ENCODE data around the gene ABCA7. TPM values are rescaled to one million over a fixed set of nuclear protein-coding genes. Genes with fewer than 3 reads are reported as not detected.

ABCA7 gene
- total and polyA plus RNA-seq, 2 of the 13 experiments (the other 11 are each of a cell fraction or from before 2014, with no cell fraction given), result 4.4 to 32.4 TPM

GRCh38 chr19:1050989-1051788 lies 11.3 kb downstream of the ABCA7 start (continued):
- TF ChIP-seq, protein P1, sequence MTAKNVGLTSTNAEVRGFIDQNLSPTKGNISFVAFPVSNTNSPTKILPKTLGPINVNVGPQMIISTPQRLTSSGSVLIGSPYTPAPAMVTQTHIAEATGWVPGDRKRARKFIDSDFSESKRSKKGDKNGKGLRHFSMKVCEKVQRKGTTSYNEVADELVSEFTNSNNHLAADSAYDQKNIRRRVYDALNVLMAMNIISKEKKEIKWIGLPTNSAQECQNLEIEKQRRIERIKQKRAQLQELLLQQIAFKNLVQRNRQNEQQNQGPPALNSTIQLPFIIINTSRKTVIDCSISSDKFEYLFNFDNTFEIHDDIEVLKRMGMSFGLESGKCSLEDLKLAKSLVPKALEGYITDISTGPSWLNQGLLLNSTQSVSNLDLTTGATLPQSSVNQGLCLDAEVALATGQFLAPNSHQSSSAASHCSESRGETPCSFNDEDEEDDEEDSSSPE (CRISPR knock-in tag; IDR thresholded peaks at IDR 0.05), result peak; percentile 70
- no peak for TF ChIP-seq KAT8 (CRISPR knock-in tag; IDR thresholded peaks at IDR 0.05)
- peak; percentile 90; the same call in 1 of the 2 replicates for TF ChIP-seq THAP7 (CRISPR knock-in tag; IDR thresholded peaks at IDR 0.05)
- no peak for TF ChIP-seq CHD2 (IDR thresholded peaks at IDR 0.05; ENCODE audit: low read depth, low read length)
- TF ChIP-seq EP300 (IDR thresholded peaks at IDR 0.05; ENCODE audit: low read depth in 2 of 2, low read length in 2 of 2), result no peak
- no peak for TF ChIP-seq EP300 (CRISPR knock-in tag; IDR thresholded peaks at IDR 0.05; ENCODE audit: borderline replicate concordance)
- TF ChIP-seq, protein P2, sequence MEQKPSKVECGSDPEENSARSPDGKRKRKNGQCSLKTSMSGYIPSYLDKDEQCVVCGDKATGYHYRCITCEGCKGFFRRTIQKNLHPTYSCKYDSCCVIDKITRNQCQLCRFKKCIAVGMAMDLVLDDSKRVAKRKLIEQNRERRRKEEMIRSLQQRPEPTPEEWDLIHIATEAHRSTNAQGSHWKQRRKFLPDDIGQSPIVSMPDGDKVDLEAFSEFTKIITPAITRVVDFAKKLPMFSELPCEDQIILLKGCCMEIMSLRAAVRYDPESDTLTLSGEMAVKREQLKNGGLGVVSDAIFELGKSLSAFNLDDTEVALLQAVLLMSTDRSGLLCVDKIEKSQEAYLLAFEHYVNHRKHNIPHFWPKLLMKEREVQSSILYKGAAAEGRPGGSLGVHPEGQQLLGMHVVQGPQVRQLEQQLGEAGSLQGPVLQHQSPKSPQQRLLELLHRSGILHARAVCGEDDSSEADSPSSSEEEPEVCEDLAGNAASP (CRISPR knock-in tag; IDR thresholded peaks at IDR 0.05; ENCODE audit: borderline replicate concordance), result peak; percentile 34; the same call in 1 of the 2 replicates
- TF ChIP-seq, protein P3, sequence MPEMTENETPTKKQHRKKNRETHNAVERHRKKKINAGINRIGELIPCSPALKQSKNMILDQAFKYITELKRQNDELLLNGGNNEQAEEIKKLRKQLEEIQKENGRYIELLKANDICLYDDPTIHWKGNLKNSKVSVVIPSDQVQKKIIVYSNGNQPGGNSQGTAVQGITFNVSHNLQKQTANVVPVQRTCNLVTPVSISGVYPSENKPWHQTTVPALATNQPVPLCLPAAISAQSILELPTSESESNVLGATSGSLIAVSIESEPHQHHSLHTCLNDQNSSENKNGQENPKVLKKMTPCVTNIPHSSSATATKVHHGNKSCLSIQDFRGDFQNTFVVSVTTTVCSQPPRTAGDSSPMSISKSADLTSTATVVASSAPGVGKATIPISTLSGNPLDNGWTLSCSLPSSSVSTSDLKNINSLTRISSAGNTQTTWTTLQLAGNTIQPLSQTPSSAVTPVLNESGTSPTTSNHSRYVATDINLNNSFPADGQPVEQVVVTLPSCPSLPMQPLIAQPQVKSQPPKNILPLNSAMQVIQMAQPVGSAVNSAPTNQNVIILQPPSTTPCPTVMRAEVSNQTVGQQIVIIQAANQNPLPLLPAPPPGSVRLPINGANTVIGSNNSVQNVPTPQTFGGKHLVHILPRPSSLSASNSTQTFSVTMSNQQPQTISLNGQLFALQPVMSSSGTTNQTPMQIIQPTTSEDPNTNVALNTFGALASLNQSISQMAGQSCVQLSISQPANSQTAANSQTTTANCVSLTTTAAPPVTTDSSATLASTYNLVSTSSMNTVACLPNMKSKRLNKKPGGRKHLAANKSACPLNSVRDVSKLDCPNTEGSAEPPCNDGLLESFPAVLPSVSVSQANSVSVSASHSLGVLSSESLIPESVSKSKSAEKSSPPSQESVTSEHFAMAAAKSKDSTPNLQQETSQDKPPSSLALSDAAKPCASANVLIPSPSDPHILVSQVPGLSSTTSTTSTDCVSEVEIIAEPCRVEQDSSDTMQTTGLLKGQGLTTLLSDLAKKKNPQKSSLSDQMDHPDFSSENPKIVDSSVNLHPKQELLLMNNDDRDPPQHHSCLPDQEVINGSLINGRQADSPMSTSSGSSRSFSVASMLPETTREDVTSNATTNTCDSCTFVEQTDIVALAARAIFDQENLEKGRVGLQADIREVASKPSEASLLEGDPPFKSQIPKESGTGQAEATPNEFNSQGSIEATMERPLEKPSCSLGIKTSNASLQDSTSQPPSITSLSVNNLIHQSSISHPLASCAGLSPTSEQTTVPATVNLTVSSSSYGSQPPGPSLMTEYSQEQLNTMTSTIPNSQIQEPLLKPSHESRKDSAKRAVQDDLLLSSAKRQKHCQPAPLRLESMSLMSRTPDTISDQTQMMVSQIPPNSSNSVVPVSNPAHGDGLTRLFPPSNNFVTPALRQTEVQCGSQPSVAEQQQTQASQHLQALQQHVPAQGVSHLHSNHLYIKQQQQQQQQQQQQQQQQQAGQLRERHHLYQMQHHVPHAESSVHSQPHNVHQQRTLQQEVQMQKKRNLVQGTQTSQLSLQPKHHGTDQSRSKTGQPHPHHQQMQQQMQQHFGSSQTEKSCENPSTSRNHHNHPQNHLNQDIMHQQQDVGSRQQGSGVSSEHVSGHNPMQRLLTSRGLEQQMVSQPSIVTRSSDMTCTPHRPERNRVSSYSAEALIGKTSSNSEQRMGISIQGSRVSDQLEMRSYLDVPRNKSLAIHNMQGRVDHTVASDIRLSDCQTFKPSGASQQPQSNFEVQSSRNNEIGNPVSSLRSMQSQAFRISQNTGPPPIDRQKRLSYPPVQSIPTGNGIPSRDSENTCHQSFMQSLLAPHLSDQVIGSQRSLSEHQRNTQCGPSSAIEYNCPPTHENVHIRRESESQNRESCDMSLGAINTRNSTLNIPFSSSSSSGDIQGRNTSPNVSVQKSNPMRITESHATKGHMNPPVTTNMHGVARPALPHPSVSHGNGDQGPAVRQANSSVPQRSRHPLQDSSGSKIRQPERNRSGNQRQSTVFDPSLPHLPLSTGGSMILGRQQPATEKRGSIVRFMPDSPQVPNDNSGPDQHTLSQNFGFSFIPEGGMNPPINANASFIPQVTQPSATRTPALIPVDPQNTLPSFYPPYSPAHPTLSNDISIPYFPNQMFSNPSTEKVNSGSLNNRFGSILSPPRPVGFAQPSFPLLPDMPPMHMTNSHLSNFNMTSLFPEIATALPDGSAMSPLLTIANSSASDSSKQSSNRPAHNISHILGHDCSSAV (CRISPR knock-in tag; IDR thresholded peaks at IDR 0.05; ENCODE audit: borderline replicate concordance), result no peak
- TF ChIP-seq ZNF251 (CRISPR knock-in tag; IDR thresholded peaks at IDR 0.05), result 0 out of 2 replicates have a peak, but pooled peaks have one; percentile 36
- 0 out of 2 replicates have a peak, but pooled peaks have one; percentile 32 for TF ChIP-seq ZNF136 (CRISPR knock-in tag; IDR thresholded peaks at IDR 0.05; ENCODE audit: low read depth)
- TF ChIP-seq ZNF33A (CRISPR knock-in tag; IDR thresholded peaks at IDR 0.05; ENCODE audit: borderline replicate concordance), result no peak
- TF ChIP-seq KAT2B (IDR thresholded peaks at IDR 0.05; ENCODE audit: borderline replicate concordance, low read depth, low read length), result no peak
- TF ChIP-seq MEIS1 (CRISPR knock-in tag; IDR thresholded peaks at IDR 0.05; ENCODE audit: borderline replicate concordance), result 0 out of 2 replicates have a peak, but pooled peaks have one; percentile 68
- TF ChIP-seq ZNF839 (CRISPR knock-in tag; IDR thresholded peaks at IDR 0.05; ENCODE audit: borderline replicate concordance), result no peak
- no peak for TF ChIP-seq ZBTB42 (CRISPR knock-in tag; IDR thresholded peaks at IDR 0.05)

Data from HepG2 (cell line).